ENCODE data around the gene SRRM4. TPM values are rescaled to one million over a fixed set of nuclear protein-coding genes. Genes with fewer than 3 reads are reported as not detected.

The SRRM4 gene
- total RNA-seq, 1 donor, result not detected

GRCh38 chr12:119195256-119195655 lies 213.9 kb downstream of the SRRM4 start:
- TF ChIP-seq, protein P1, sequence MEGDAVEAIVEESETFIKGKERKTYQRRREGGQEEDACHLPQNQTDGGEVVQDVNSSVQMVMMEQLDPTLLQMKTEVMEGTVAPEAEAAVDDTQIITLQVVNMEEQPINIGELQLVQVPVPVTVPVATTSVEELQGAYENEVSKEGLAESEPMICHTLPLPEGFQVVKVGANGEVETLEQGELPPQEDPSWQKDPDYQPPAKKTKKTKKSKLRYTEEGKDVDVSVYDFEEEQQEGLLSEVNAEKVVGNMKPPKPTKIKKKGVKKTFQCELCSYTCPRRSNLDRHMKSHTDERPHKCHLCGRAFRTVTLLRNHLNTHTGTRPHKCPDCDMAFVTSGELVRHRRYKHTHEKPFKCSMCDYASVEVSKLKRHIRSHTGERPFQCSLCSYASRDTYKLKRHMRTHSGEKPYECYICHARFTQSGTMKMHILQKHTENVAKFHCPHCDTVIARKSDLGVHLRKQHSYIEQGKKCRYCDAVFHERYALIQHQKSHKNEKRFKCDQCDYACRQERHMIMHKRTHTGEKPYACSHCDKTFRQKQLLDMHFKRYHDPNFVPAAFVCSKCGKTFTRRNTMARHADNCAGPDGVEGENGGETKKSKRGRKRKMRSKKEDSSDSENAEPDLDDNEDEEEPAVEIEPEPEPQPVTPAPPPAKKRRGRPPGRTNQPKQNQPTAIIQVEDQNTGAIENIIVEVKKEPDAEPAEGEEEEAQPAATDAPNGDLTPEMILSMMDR (IDR thresholded peaks at IDR 0.05; ENCODE audit: extremely low read depth, low read depth, low read length), result no peak
- Histone ChIP-seq H3K27me3 (ENCODE audit: insufficient read depth, low read length) (no peaks in the 10 kb centered on the region), H3K4me1 (ENCODE audit: insufficient read depth, low read length) (no peaks in the 10 kb centered on the region), H3K27ac (ENCODE audit: low read depth, low read length) (no peak overlapping the region), H3K79me2 (ENCODE audit: insufficient read depth, low read length) (no peaks in the 10 kb centered on the region), H3K4me2 (ENCODE audit: insufficient read depth, low read length) (no peak overlapping the region), H3K4me3 (ENCODE audit: insufficient read depth, low read length) (no peak overlapping the region), H3K9me3 (ENCODE audit: low read depth, low read length) (no peaks in the 10 kb centered on the region), H2AFZ (ENCODE audit: low read length) (no peak overlapping the region), H3K36me3 (ENCODE audit: insufficient read depth, low read length) (peaks cover 8% of the 10 kb centered on the region), H4K20me1 (ENCODE audit: insufficient read depth, low read length) (no peaks in the 10 kb centered on the region)
- no peak for DNase-seq (ENCODE audit: insufficient read length, low spot score, missing footprints)

DNA sequence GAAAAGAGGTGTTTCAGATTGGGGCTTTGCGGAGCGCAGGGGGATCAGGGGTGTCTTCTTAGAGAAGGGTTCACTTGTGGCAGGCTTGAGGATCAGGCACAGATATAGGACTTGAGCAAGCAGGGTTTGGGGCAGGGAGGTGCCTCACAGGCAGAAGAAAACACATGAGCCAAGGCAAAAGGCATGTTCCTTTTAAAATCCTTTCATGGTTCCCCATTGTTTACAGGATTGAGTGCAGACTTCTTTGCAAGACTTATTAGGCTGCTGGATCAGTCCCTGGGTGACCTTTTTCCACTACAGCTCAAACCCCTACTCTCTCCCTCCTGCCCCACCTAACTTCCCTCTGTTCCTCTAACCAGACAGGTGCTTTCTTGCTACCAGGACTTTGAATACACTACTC lies 217.1 kb downstream of the SRRM4 start:
- no peaks in the 10 kb centered on the region for H3K27me3 ChIP-seq (ENCODE audit: insufficient read depth, low read length)
- TF ChIP-seq, protein P1 (IDR thresholded peaks at IDR 0.05; ENCODE audit: extremely low read depth, low read depth, low read length), result no peak
- no peak for DNase-seq (ENCODE audit: insufficient read length, low spot score, missing footprints)
- H3K4me3 ChIP-seq (ENCODE audit: insufficient read depth, low read length), result no peak overlapping the region
- H3K79me2 ChIP-seq (ENCODE audit: insufficient read depth, low read length), result no peaks in the 10 kb centered on the region
- H4K20me1 ChIP-seq (ENCODE audit: insufficient read depth, low read length), result no peaks in the 10 kb centered on the region
- no peaks in the 10 kb centered on the region for H3K4me1 ChIP-seq (ENCODE audit: insufficient read depth, low read length)
- peaks cover 8% of the 10 kb centered on the region for H3K36me3 ChIP-seq (ENCODE audit: insufficient read depth, low read length)
- H3K4me2 ChIP-seq (ENCODE audit: insufficient read depth, low read length), result no peak overlapping the region
- H3K9me3 ChIP-seq (ENCODE audit: low read depth, low read length), result no peaks in the 10 kb centered on the region
- H2AFZ ChIP-seq (ENCODE audit: low read length), result no peak overlapping the region
- no peak overlapping the region for H3K27ac ChIP-seq (ENCODE audit: low read depth, low read length)

DNA sequence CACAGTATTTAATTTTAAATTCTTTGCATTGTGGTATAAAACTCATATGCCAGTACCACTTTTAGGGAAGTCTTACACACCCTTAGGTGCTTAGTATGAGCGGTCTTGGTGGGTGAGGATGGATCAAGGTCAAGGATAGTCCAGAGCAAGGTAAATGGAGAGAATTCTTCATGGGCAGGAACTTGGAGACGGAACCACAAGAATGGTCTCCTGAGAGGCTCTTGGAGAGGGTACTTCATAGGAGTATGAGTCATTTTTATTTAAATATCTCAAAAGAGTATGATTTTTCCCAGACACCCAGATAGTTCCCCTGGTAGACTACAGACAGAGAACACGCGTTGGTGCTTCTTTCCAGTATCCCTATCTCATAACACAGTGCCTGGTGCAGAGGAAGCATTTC lies 219.3 kb downstream of the SRRM4 start:
- Histone ChIP-seq H3K9me3 (ENCODE audit: low read depth, low read length) (no peaks in the 10 kb centered on the region), H3K27me3 (ENCODE audit: insufficient read depth, low read length) (no peaks in the 10 kb centered on the region), H3K36me3 (ENCODE audit: insufficient read depth, low read length) (no peaks in the 10 kb centered on the region), H3K27ac (ENCODE audit: low read depth, low read length) (no peak overlapping the region), H3K79me2 (ENCODE audit: insufficient read depth, low read length) (no peaks in the 10 kb centered on the region), H3K4me2 (ENCODE audit: insufficient read depth, low read length) (no peak overlapping the region), H4K20me1 (ENCODE audit: insufficient read depth, low read length) (no peaks in the 10 kb centered on the region), H3K4me1 (ENCODE audit: insufficient read depth, low read length) (no peaks in the 10 kb centered on the region), H2AFZ (ENCODE audit: low read length) (no peak overlapping the region), H3K4me3 (ENCODE audit: insufficient read depth, low read length) (no peak overlapping the region)
- DNase-seq (ENCODE audit: insufficient read length, low spot score, missing footprints), result no peak
- TF ChIP-seq, protein P1 (IDR thresholded peaks at IDR 0.05; ENCODE audit: extremely low read depth, low read depth, low read length), result no peak

- H3K36me3 ChIP-seq (ENCODE audit: insufficient read depth, low read length), result no peaks in the 10 kb centered on the region
- TF ChIP-seq, protein P1 (IDR thresholded peaks at IDR 0.05; ENCODE audit: extremely low read depth, low read depth, low read length), result no peak
Measured at GRCh38 chr12:119201789-119202543, 220.6 kb downstream of the SRRM4 start.

More at GRCh38 chr12:119201789-119202543, 220.6 kb downstream of the SRRM4 start:
- H3K4me3 ChIP-seq (ENCODE audit: insufficient read depth, low read length), result no peak overlapping the region
- H3K4me1 ChIP-seq (ENCODE audit: insufficient read depth, low read length), result no peaks in the 10 kb centered on the region
- H3K9me3 ChIP-seq (ENCODE audit: low read depth, low read length), result no peaks in the 10 kb centered on the region
- DNase-seq (ENCODE audit: insufficient read length, low spot score, missing footprints), result no peak
- H2AFZ ChIP-seq (ENCODE audit: low read length), result no peak overlapping the region
- no peak overlapping the region for H3K4me2 ChIP-seq (ENCODE audit: insufficient read depth, low read length)
- H3K27me3 ChIP-seq (ENCODE audit: insufficient read depth, low read length), result no peaks in the 10 kb centered on the region
- H4K20me1 ChIP-seq (ENCODE audit: insufficient read depth, low read length), result no peaks in the 10 kb centered on the region
- H3K27ac ChIP-seq (ENCODE audit: low read depth, low read length), result no peak overlapping the region
- H3K79me2 ChIP-seq (ENCODE audit: insufficient read depth, low read length), result no peaks in the 10 kb centered on the region

All from osteoblast (primary cell).